Omental fat pad (tissue), 4 donors: ENCODE results near the gene PRKAG2. TPM values are rescaled to one million over a fixed set of nuclear protein-coding genes. Genes with fewer than 3 reads are reported as not detected.

Experiments used
- ATAC-seq: fragments of 150-250 bp; one replicate; pipeline ENCODE4 v1.9.1; 2016; ENCODE audit warnings: mild to moderate bottlenecking, moderate library complexity; ENCODE audit not compliant: low FRiP score
- DNase-seq: peaks from one replicate; pipeline ENCODE4 v3.0.0-alpha.2; 2019; ENCODE audit warnings: low spot score
- total RNA-seq, 4 donors: library from RNA; depleted of rRNA; stranded (reverse); fragments of >200 nt; gene quantifications; one replicate each; pipeline ENCODE4 v1.1.0, GENCODE V29; 2016
- TF ChIP-seq, protein P1 (sequence below), 3 donors: fragments of 450-650 bp; IDR thresholded peaks; one replicate each; pipeline ENCODE4 v1.5.1; 2016 to 2017; ENCODE audit warnings: antibody characterized with exemption in 3 of 3, mild to moderate bottlenecking in 3 of 3, moderate library complexity in 2 of 3

Gene PRKAG2
- total RNA-seq, 4 donors from 2014 or later = 31.6 to 49.5 (median 36.9) TPM

DNA sequence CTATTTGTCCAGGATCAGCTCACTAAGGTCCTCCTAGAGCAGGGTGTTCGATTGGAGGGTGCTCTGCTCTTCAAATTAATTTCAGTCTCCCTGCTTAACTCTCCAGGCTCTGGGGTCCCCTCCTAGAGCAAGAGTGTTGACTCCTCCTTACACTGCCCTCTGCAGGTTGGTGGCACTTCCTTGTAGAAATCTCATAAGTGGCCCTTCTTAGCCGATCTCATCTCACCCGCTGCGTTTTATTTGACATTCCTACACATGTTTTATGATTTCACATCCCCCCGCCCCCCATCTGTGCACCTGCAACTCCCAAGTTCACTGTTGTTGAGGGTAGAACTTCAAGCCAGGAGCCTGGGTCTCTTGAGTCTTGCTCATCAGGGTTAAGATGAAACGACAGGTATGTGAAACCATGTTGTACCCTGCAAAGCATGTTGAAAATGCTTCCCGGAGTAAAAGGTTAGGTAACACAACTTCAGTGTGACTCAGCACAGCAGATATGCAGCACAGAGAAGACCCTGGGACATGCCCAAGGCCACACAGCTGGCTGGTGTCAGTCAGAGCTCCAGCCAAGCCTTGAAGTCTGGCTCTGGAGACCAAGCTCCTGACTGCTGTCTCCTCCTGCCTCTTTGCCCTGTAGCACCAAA, 171.2 kb downstream of the PRKAG2 start:
- DNase-seq = no peak
- ATAC-seq = no peak
- TF ChIP-seq, protein P1, sequence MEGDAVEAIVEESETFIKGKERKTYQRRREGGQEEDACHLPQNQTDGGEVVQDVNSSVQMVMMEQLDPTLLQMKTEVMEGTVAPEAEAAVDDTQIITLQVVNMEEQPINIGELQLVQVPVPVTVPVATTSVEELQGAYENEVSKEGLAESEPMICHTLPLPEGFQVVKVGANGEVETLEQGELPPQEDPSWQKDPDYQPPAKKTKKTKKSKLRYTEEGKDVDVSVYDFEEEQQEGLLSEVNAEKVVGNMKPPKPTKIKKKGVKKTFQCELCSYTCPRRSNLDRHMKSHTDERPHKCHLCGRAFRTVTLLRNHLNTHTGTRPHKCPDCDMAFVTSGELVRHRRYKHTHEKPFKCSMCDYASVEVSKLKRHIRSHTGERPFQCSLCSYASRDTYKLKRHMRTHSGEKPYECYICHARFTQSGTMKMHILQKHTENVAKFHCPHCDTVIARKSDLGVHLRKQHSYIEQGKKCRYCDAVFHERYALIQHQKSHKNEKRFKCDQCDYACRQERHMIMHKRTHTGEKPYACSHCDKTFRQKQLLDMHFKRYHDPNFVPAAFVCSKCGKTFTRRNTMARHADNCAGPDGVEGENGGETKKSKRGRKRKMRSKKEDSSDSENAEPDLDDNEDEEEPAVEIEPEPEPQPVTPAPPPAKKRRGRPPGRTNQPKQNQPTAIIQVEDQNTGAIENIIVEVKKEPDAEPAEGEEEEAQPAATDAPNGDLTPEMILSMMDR (IDR thresholded peaks at IDR 0.05) = no peak

DNA sequence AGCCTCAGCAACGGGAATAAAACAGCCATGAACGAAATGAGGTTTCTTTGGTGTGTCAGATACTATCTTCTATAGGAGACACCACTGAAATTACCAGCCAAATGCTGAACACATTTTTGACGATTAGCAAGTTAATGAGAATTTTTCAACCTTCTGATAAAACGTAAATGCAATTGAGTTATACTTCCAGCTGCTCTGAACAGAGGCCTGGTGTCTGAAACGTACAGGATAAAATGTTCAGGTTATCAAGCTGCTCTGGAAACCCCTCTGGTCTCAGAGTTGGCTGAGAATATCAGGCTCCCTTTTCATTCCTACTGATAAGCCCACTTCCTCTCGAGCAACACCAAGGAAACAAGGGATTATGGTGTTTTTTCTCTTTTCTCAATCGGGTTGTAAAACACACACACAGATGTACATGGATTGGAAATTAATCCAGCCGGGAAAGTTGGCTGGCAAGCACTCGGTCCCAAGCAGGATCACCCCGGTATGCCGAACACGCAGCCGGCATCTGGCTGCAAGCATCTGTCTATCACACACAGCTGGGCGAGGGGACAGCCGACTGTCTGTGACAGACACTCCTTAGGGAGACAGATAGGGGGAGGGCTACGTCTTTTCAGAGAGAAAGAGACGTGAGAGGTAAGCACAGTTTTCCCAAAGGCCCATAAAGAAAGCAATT, 171.8 kb downstream of the PRKAG2 start:
- no peak for ATAC-seq
- DNase-seq = no peak
- TF ChIP-seq, protein P1 (IDR thresholded peaks at IDR 0.05) = no peak

DNA sequence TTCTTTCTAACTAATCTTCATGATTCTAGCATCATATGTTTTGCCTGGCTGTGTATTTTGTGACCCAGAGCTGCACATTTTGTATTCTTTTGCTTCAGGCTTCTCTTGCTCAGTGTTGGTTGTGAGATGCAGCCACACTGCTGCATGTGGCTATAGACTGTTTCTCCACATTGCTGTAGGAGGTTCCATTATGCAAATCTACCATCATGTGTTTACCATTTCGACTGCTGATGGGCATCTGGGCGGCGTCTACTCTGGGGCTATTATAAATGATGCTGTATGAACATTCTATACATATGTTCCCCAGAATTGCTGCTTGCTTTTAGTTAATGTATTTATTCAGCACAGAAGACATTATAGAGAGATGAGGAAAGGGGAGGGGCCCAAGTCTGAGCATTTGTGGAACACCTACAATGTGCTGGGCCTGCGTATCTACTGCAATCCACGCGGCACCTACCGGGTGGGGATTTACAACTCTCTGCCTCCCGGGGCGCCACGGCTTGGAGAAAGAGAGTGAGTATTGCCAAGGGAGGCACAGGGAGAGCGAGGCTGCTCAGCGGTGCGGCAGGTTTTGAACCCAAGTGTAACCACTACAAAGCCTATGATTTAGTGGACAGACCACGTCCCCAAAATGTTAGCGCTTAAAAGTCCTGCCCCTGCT, 172.5 kb downstream of the PRKAG2 start:
- TF ChIP-seq, protein P1 (IDR thresholded peaks at IDR 0.05) = no peak
- no peak for ATAC-seq
- DNase-seq = no peak

DNA sequence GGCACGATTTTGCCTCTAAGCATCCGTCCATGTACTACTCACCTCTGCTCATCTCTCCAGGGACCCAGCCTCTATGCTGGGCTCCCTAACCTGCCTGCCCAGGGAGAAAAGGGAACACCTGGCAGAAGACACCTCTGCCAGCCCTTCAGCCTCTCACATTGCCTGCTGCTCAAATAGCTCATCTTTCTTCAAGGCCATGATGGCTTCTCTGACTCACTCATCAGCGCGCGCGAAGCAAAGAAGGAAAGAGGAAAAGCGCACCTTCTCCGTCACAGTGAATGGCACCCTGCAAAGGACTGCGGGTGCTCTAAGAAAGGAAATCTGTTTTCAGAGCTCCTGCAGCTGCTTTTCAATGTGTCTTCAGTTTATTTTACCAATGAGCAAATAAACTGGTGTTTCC, 174.0 kb downstream of the PRKAG2 start:
- DNase-seq = no peak
- TF ChIP-seq, protein P1 (IDR thresholded peaks at IDR 0.05) = no peak
- ATAC-seq = no peak

DNA sequence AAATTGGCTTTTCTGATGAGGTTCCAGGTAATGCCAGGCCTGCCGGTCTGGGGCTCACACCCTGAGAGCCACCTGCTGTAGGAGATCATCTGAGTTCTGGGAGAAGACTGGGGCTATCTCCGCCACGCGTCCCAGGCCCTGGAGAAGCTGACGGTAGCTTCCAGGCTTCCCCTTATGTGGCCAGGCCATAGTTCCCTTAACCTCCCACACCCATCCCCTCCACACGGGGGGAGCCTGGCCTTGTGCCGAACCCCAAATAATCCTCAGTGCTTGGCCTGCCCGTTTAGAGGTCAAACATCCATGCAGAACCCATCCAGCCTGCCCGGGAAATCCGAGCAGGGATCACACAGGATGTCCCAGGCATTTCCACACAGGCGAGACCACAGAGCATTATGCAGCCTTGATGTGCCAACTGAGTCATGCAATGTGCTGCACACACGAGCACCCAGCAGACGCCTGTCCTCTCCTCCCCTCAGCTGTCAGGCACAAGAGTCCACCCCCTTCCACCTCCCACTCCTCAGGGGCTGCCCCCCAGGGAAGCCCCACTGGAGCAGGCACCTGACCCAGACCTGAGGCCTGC, 176.2 kb downstream of the PRKAG2 start:
- ATAC-seq (no peak), DNase-seq (no peak)
- TF ChIP-seq, protein P1 (IDR thresholded peaks at IDR 0.05) = no peak

DNA sequence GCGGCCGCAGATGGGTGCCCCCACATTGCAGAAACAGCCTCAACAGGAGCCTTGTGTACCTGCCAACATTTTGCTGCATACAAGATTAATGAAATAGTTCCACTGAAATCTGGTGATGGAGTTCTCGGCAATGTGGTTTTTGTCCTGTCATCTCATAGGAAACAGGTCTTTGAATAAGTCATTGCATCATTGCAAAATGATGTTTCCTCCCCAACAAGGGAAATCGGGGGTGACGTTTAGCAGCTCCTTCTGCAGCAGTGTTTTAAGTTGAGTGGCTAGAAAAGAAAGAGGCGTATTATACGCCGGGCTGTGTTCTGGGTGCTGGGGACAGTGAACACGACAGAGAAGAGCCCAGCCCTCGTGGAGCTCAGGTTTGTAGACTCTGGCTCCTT, 177.0 kb downstream of the PRKAG2 start:
- ATAC-seq (no peak), DNase-seq (no peak)
- TF ChIP-seq, protein P1 (IDR thresholded peaks at IDR 0.05) = no peak
